ENCODE data around the gene EIF2B4. TPM values are rescaled to one million over a fixed set of nuclear protein-coding genes. Genes with fewer than 3 reads are reported as not detected.

EIF2B4 gene
- total and polyA plus RNA-seq, 2 of the 13 experiments (the other 11 are each of a cell fraction or from before 2014, with no cell fraction given): 91.5 to 96.4 TPM

DNA sequence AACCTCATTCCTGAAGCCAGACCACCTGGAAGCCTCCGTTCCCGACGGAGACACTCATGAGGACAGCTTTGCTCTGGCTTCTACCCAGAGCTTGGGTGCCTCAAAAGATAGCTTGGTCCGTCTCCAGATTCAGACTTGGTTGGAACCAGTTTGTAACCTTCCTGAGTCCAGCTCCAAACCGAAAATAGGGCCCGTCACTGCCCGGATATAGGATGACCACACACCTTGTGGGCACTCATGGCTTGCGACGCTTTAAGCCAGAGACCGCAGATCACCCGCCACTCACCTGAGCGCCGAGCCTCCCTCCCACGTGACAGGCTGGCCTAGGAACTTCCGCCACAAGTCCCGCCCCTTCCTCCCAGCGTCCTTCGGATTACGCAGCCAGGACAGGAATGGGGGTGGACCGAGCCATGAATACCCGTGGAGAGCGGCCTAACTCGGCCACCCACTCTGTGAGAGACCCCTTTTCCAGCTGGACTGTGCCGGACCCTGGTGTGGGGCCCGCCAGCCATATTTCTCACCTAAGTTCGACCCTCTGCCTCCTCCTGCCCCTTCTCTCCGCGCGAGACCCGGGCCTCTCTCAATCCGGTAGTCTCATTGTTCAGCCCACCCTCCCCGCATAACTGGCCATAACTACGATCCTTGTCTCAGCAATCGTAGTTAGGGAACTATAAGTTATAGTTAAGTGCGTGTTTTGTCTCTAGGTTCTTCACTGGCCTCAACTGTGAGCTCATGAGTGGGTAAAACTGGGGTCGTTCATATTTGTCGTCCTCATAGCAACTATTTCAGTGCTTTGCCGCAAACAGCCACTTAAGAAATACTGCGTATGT is 47.2 kb downstream of the EIF2B4 start, which contains the start of gene MPV17 (continued):
- TF ChIP-seq, protein P1, sequence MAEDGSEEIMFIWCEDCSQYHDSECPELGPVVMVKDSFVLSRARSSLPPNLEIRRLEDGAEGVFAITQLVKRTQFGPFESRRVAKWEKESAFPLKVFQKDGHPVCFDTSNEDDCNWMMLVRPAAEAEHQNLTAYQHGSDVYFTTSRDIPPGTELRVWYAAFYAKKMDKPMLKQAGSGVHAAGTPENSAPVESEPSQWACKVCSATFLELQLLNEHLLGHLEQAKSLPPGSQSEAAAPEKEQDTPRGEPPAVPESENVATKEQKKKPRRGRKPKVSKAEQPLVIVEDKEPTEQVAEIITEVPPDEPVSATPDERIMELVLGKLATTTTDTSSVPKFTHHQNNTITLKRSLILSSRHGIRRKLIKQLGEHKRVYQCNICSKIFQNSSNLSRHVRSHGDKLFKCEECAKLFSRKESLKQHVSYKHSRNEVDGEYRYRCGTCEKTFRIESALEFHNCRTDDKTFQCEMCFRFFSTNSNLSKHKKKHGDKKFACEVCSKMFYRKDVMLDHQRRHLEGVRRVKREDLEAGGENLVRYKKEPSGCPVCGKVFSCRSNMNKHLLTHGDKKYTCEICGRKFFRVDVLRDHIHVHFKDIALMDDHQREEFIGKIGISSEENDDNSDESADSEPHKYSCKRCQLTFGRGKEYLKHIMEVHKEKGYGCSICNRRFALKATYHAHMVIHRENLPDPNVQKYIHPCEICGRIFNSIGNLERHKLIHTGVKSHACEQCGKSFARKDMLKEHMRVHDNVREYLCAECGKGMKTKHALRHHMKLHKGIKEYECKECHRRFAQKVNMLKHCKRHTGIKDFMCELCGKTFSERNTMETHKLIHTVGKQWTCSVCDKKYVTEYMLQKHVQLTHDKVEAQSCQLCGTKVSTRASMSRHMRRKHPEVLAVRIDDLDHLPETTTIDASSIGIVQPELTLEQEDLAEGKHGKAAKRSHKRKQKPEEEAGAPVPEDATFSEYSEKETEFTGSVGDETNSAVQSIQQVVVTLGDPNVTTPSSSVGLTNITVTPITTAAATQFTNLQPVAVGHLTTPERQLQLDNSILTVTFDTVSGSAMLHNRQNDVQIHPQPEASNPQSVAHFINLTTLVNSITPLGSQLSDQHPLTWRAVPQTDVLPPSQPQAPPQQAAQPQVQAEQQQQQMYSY (CRISPR knock-in tag; IDR thresholded peaks at IDR 0.05): 0 out of 2 replicates have a peak, but pooled peaks have one; percentile 47
- TF ChIP-seq, protein P2, sequence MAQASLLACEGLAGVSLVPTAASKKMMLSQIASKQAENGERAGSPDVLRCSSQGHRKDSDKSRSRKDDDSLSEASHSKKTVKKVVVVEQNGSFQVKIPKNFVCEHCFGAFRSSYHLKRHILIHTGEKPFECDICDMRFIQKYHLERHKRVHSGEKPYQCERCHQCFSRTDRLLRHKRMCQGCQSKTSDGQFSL (CRISPR knock-in tag; IDR thresholded peaks at IDR 0.05): peak; percentile 82
- TF ChIP-seq ELF1 (CRISPR knock-in tag; IDR thresholded peaks at IDR 0.05) (peak; percentile 83), RFX5 (IDR thresholded peaks at IDR 0.05; ENCODE audit: low read depth, low read length) (no peak), PHF20 (CRISPR knock-in tag; IDR thresholded peaks at IDR 0.05) (peak; percentile 91), ZNF879 (CRISPR knock-in tag; IDR thresholded peaks at IDR 0.05) (no peak), ZNF558 (CRISPR knock-in tag; IDR thresholded peaks at IDR 0.05; ENCODE audit: borderline replicate concordance) (no peak; the same call in 1 of the 2 replicates), ZNF7 (CRISPR knock-in tag; IDR thresholded peaks at IDR 0.05) (no peak; the same call in 1 of the 2 replicates), ZNF333 (CRISPR knock-in tag; IDR thresholded peaks at IDR 0.05; ENCODE audit: borderline replicate concordance) (0 out of 2 replicates have a peak, but pooled peaks have one; percentile 45), HOXA7 (CRISPR knock-in tag; IDR thresholded peaks at IDR 0.05) (no peak), NAIF1 (CRISPR knock-in tag; IDR thresholded peaks at IDR 0.05; ENCODE audit: borderline replicate concordance) (peak; percentile 84)
- TF ChIP-seq, protein P3, sequence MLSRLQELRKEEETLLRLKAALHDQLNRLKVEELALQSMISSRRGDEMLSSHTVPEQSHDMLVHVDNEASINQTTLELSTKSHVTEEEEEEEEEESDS (CRISPR knock-in tag; IDR thresholded peaks at IDR 0.05; ENCODE audit: borderline replicate concordance): 0 out of 2 replicates have a peak, but pooled peaks have one; percentile 70
- TF ChIP-seq, protein P4, sequence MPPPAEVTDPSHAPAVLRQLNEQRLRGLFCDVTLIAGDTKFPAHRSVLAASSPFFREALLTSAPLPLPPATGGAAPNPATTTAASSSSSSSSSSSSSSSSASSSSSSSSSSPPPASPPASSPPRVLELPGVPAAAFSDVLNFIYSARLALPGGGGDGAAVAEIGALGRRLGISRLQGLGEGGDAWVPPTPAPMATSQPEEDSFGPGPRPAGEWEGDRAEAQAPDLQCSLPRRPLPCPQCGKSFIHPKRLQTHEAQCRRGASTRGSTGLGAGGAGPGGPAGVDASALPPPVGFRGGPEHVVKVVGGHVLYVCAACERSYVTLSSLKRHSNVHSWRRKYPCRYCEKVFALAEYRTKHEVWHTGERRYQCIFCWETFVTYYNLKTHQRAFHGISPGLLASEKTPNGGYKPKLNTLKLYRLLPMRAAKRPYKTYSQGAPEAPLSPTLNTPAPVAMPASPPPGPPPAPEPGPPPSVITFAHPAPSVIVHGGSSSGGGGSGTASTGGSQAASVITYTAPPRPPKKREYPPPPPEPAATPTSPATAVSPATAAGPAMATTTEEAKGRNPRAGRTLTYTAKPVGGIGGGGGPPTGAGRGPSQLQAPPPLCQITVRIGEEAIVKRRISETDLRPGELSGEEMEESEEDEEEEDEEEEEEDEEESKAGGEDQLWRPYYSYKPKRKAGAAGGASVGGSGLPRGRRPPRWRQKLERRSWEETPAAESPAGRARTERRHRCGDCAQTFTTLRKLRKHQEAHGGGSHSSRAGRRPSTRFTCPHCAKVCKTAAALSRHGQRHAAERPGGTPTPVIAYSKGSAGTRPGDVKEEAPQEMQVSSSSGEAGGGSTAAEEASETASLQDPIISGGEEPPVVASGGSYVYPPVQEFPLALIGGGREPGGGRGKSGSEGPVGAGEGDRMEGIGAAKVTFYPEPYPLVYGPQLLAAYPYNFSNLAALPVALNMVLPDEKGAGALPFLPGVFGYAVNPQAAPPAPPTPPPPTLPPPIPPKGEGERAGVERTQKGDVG (CRISPR knock-in tag; IDR thresholded peaks at IDR 0.05; ENCODE audit: borderline replicate concordance): peak; percentile 64
- TF ChIP-seq, protein P5, sequence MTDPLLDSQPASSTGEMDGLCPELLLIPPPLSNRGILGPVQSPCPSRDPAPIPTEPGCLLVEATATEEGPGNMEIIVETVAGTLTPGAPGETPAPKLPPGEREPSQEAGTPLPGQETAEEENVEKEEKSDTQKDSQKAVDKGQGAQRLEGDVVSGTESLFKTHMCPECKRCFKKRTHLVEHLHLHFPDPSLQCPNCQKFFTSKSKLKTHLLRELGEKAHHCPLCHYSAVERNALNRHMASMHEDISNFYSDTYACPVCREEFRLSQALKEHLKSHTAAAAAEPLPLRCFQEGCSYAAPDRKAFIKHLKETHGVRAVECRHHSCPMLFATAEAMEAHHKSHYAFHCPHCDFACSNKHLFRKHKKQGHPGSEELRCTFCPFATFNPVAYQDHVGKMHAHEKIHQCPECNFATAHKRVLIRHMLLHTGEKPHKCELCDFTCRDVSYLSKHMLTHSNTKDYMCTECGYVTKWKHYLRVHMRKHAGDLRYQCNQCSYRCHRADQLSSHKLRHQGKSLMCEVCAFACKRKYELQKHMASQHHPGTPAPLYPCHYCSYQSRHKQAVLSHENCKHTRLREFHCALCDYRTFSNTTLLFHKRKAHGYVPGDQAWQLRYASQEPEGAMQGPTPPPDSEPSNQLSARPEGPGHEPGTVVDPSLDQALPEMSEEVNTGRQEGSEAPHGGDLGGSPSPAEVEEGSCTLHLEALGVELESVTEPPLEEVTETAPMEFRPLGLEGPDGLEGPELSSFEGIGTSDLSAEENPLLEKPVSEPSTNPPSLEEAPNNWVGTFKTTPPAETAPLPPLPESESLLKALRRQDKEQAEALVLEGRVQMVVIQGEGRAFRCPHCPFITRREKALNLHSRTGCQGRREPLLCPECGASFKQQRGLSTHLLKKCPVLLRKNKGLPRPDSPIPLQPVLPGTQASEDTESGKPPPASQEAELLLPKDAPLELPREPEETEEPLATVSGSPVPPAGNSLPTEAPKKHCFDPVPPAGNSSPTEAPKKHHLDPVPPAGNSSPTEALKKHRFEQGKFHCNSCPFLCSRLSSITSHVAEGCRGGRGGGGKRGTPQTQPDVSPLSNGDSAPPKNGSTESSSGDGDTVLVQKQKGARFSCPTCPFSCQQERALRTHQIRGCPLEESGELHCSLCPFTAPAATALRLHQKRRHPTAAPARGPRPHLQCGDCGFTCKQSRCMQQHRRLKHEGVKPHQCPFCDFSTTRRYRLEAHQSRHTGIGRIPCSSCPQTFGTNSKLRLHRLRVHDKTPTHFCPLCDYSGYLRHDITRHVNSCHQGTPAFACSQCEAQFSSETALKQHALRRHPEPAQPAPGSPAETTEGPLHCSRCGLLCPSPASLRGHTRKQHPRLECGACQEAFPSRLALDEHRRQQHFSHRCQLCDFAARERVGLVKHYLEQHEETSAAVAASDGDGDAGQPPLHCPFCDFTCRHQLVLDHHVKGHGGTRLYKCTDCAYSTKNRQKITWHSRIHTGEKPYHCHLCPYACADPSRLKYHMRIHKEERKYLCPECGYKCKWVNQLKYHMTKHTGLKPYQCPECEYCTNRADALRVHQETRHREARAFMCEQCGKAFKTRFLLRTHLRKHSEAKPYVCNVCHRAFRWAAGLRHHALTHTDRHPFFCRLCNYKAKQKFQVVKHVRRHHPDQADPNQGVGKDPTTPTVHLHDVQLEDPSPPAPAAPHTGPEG (CRISPR knock-in tag; IDR thresholded peaks at IDR 0.05): 0 out of 2 replicates have a peak, but pooled peaks have one; percentile 75
